Transverse colon (tissue), 4 donors: ENCODE data around the gene RFTN1. TPM values are rescaled to one million over a fixed set of nuclear protein-coding genes. Genes with fewer than 3 reads are reported as not detected.

Experiments
- DNase-seq: peaks from one replicate; pipeline ENCODE4 v3.0.0-alpha.2; 2019
- H3K27ac ChIP-seq, 4 donors: fragments of 200-600 bp; sonication (generic); 2 replicates each; pipeline ENCODE4 v1.5.1; 2016 to 2018; ENCODE audit warnings: inconsistent platforms in 4 of 4
- H3K27me3 ChIP-seq: fragments of 200-600 bp; sonication (generic); 2 replicates; pipeline ENCODE4 v1.5.1; 2017; ENCODE audit warnings: inconsistent platforms
- H3K36me3 ChIP-seq, 4 donors: fragments of 200-600 bp; sonication (generic); 2 replicates each; pipeline ENCODE4 v1.5.1; 2017 to 2019; ENCODE audit warnings: inconsistent platforms in 4 of 4
- H3K4me1 ChIP-seq, 4 donors: fragments of 200-600 bp; sonication (generic); 2 replicates each; pipeline ENCODE4 v1.5.1; 2017 to 2020; ENCODE audit warnings: inconsistent platforms in 4 of 4
- H3K4me3 ChIP-seq, 4 donors: fragments of 200-600 bp; sonication (generic); 1 replicate in 1 of 4; 2 replicates in 3 of 4; pipeline versions ENCODE4 v1.5.1 to v1.6.1; 2017 to 2019; ENCODE audit warnings: inconsistent platforms in 4 of 4
- H3K9me3 ChIP-seq, 2 donors: fragments of 200-600 bp; sonication (generic); 2 replicates each; pipeline ENCODE4 v1.5.1; 2017 to 2019; ENCODE audit warnings: inconsistent platforms in 2 of 2
- EP300 ChIP-seq: sonication (generic); formaldehyde crosslinking; IDR thresholded peaks from one replicate; pipeline ENCODE4 v1.6.1; 2017; ENCODE audit warnings: antibody characterized with exemption, low read depth
- POLR2A ChIP-seq: fragments of 450-650 bp; IDR thresholded peaks from one replicate; pipeline ENCODE4 v1.6.1; 2016; ENCODE audit warnings: antibody characterized with exemption, mild to moderate bottlenecking, moderate library complexity
- POLR2AphosphoS5 ChIP-seq, 3 donors: sonication (generic); formaldehyde crosslinking; IDR thresholded peaks; one replicate each; pipeline ENCODE4 v1.6.1; 2016; ENCODE audit warnings: antibody characterized with exemption in 3 of 3
- WGBS, 2 donors: methylation state at CpG; one replicate each; pipeline ENCODE4 v1.1.5; 2018; ENCODE audit warnings: low coverage in 1 of 2; 5-methylcytosine and 5-hydroxymethylcytosine counted together
- in situ Hi-C, 4 donors: fragments of 200-750 bp; cut with MboI; loops; one replicate each; pipeline versions ENCODE4 v1.15.0 to v1.15.1; 2017; ENCODE audit warnings: low sequenced_read_pairs in 3 of 4, low pct_ligation_motif_present in 1 of 4, low pct_unique_long_range_greater_than_20kb in 1 of 4
- intact Hi-C: fragments of 100-400 bp; cut with DNase I; formaldehyde crosslinking; loops from one replicate; pipeline ENCODE4 v1.15.1; 2023; ENCODE audit warnings: low total_unique reads
- total RNA-seq, 4 donors: library from RNA; depleted of rRNA; stranded (reverse); fragments of >200 nt; gene quantifications; one replicate each; pipeline ENCODE4 v1.1.0, GENCODE V29; 2016
- TF ChIP-seq, protein P1 (sequence below), 5 experiments: fragments of 200-600 bp in 3 of 5; fragments of 450-650 bp in 2 of 5; sonication (generic) in 3 of 5; IDR thresholded peaks; 1 replicate in 2 of 5; 2 replicates in 3 of 5; pipeline ENCODE4 v1.5.1; 2016 to 2017; ENCODE audit warnings: antibody characterized with exemption in 5 of 5, inconsistent platforms in 3 of 5, mild to moderate bottlenecking in 2 of 5, moderate library complexity in 1 of 5

The RFTN1 gene
- total RNA-seq, 4 donors from 2014 or later: 6.7 to 25.7 (median 15.7) TPM

DNA sequence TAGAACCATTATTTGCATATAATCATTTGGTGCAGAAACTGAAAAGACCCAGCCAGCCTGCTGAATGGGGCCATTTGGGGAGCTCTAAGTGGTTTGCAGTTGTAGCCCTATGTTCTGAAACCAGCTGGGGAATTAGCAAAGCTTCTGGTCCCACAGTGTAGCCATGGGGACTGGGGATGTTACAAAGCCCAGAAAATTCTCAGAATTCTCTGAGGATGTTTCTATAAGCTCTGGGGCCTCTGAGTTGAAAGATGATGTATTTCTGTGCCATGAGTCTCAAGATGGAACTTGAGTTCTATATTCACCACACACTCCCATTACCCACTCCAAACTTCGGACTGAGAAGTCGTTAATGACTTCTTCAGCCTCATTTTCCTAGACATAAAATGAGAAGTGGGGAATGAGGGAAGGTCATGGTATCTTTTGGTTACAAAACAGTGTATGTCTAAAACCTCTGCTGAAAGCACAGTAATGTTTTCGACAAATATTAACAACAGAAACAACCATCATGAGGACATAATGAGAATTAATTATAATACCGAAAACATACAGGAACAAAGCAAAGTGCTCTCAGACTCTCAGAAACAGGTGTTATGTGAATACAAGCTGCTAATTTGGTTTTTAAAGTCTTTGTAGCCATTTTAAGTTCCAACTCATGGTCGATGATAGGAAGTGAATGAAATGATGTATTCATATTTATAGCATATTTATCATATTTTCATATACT, 89.4 kb downstream of the RFTN1 start:
- H3K9me3 ChIP-seq: no peaks in the 10 kb centered on the region
- 81 to 91% methylated on average over 4 to 5 of the region's 5 CpGs for WGBS, 2 donors
- no peaks in the 10 kb centered on the region for H3K27me3 ChIP-seq
- in situ Hi-C loops: no loop called here
- H3K36me3 ChIP-seq: no peaks in the 10 kb centered on the region
- H3K4me1 ChIP-seq: peaks cover 0 to 7% (median 0%) of the 10 kb centered on the region in 4 donors
- intact Hi-C loops: no loop called here
- TF ChIP-seq, protein P1, sequence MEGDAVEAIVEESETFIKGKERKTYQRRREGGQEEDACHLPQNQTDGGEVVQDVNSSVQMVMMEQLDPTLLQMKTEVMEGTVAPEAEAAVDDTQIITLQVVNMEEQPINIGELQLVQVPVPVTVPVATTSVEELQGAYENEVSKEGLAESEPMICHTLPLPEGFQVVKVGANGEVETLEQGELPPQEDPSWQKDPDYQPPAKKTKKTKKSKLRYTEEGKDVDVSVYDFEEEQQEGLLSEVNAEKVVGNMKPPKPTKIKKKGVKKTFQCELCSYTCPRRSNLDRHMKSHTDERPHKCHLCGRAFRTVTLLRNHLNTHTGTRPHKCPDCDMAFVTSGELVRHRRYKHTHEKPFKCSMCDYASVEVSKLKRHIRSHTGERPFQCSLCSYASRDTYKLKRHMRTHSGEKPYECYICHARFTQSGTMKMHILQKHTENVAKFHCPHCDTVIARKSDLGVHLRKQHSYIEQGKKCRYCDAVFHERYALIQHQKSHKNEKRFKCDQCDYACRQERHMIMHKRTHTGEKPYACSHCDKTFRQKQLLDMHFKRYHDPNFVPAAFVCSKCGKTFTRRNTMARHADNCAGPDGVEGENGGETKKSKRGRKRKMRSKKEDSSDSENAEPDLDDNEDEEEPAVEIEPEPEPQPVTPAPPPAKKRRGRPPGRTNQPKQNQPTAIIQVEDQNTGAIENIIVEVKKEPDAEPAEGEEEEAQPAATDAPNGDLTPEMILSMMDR (IDR thresholded peaks at IDR 0.05): no peak
- TF ChIP-seq POLR2A: no peak
- TF ChIP-seq POLR2AphosphoS5 (IDR thresholded peaks at IDR 0.05): no peak
- TF ChIP-seq EP300: no peak
- no peak overlapping the region for H3K4me3 ChIP-seq
- no peak for DNase-seq
- no peak overlapping the region for H3K27ac ChIP-seq

DNA sequence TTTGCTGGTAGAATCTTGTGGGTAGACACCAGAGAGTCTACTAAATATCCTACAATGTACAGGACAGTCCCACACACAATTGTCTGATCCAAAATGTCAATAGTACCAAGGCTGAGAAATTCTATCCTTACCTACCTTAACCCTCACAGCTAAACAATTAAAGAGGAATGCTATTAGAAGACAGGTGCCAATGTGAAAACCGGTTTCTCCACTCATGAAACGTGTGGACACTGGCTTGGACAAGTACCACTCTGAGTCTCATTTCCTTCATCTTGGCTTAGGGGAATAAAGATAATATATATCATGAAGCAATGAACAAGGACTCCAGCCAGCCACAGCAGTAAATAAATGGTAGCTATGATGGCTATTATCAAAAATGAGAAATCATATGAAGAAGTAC, 90.2 kb downstream of the RFTN1 start:
- no peaks in the 10 kb centered on the region for H3K36me3 ChIP-seq
- peaks cover 0 to 9% (median 0%) of the 10 kb centered on the region in 4 donors for H3K4me1 ChIP-seq
- intact Hi-C loops (no loop called here), in situ Hi-C loops (no loop called here)
- H3K27me3 ChIP-seq: no peaks in the 10 kb centered on the region
- H3K9me3 ChIP-seq: no peaks in the 10 kb centered on the region
- H3K4me3 ChIP-seq: no peak overlapping the region
- H3K27ac ChIP-seq: no peak overlapping the region
- no peak for DNase-seq
- TF ChIP-seq POLR2A (no peak), EP300 (no peak), POLR2AphosphoS5 (IDR thresholded peaks at IDR 0.05) (no peak)
- TF ChIP-seq, protein P1 (IDR thresholded peaks at IDR 0.05): no peak
- WGBS, 2 donors: 70 to 71% methylated on average over 2 of the region's 2 CpGs

DNA sequence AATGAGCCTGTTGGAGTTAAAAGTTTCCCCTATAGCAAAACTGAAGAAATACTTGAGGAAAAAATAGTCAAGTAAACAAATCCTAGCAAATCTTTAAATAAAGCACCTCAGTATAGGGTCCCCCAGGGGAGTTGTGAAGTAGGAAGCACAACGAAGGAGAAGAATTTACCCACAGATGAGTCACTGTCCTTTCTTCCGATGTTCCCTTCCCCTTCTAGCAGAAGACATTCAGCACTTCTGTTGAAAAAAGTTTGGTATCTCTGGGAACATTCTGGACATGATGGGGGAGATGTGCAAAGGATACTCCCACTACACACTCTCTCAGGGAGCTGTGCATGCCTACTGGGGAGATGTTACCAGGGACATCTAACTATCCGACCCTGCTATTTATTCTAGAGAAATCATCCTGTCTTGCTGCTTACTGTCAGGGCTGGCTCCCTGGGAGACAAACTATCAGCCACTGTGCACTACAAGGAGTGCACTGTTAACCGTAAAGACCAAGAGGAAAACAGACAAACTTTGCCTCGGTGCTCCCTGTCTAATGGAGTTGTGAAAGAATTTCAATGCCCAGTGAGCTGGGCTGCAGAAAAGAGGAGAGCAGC, 93.8 kb downstream of the RFTN1 start:
- in situ Hi-C loops: no loop called here

More for the DNA sequence above, 93.8 kb downstream of the RFTN1 start:
- Histone ChIP-seq H3K36me3 (no peaks in the 10 kb centered on the region), H3K9me3 (no peaks in the 10 kb centered on the region), H3K4me1 (peaks cover 0 to 9% (median 0%) of the 10 kb centered on the region in 4 donors), H3K27ac (peak overlapping the region in 1 of 4 donors; percentile 51), H3K27me3 (no peaks in the 10 kb centered on the region), H3K4me3 (no peak overlapping the region)
- DNase-seq: no peak
- TF ChIP-seq, protein P1 (IDR thresholded peaks at IDR 0.05): no peak
- TF ChIP-seq POLR2A: no peak
- TF ChIP-seq EP300: no peak
- TF ChIP-seq POLR2AphosphoS5 (IDR thresholded peaks at IDR 0.05): no peak
- intact Hi-C loops: loop anchor here (5.0 kb wide), 1 partner anchor 1083 kb away; no protein-coding TSS in a partner anchor
- 44 to 65% methylated on average over 5 of the region's 5 CpGs for WGBS, 2 donors
